Measurements from ENCODE around the gene HDAC2. TPM values are rescaled to one million over a fixed set of nuclear protein-coding genes. Genes with fewer than 3 reads are reported as not detected.
"Not testable (repeated sequence)": the region's sequence is repeated elsewhere in the genome, so short reads cannot be mapped to it uniquely, and the experiment has no call there.

Gene HDAC2
- total and polyA plus RNA-seq, 12 donors = 35.5 to 125 (median 54.3) TPM

DNA sequence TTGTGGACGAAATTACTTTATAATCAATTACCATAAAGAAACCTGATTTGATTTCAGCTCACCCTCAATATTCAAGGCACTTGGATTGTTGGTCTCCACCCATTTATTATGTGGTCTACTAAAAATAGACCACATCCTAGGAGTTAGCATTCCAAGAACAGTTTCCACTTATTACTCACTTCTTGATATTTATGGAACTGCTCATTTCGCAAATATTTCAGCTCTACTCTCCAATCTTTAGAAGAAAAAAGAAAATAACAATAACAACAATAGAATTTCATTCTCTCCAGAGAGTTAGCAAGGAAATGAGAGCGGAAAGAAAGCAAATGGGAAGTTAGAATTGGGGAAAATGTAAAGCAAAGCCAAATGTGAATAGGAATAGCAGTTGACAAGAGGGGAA is 26.2 kb upstream of the HDAC2 start:
- no peak overlapping the region for H3K27ac ChIP-seq
- intact Hi-C loops (cut with DNase I) = no loop called here

DNA sequence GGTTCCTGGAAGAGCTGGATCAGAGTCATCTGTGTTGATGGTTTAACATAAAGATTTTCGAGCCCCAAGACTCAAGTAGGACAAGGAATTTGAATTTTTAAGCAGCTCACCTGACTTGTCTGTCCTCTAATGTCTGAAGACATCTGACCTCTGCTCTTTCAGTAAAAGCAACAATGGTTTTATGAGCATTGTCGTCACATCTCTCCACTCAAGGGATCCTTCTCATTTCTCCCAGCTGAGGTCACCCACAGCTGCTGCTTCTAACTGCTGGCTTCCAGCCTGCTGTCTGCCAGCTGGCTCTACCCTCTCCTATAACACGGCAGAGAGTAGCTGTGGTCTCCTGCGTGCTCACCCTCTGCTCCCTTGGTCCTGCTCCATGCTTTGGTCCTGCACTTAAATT is 24.7 kb upstream of the HDAC2 start:
- DNase-seq = peak; percentile 33 to 67 (median 54)
- WGBS, 4 donors = 13 to 30% (median 22%) methylated on average over 4 of the region's 4 CpGs
- H3K4me3 ChIP-seq = no peak overlapping the region
- H3K9me3 ChIP-seq (replicated peaks in 1 of 3) = no peaks in the 10 kb centered on the region
- H3K27ac ChIP-seq = no peak overlapping the region
- no peaks in the 10 kb centered on the region for H3K36me3 ChIP-seq (replicated peaks in 1 of 2)
- H3K27me3 ChIP-seq = no peaks in the 10 kb centered on the region
- intact Hi-C loops (cut with DNase I) = no loop called here
- no peak for TF ChIP-seq POLR2A (IDR thresholded peaks at IDR 0.05)
- TF ChIP-seq, protein P1, sequence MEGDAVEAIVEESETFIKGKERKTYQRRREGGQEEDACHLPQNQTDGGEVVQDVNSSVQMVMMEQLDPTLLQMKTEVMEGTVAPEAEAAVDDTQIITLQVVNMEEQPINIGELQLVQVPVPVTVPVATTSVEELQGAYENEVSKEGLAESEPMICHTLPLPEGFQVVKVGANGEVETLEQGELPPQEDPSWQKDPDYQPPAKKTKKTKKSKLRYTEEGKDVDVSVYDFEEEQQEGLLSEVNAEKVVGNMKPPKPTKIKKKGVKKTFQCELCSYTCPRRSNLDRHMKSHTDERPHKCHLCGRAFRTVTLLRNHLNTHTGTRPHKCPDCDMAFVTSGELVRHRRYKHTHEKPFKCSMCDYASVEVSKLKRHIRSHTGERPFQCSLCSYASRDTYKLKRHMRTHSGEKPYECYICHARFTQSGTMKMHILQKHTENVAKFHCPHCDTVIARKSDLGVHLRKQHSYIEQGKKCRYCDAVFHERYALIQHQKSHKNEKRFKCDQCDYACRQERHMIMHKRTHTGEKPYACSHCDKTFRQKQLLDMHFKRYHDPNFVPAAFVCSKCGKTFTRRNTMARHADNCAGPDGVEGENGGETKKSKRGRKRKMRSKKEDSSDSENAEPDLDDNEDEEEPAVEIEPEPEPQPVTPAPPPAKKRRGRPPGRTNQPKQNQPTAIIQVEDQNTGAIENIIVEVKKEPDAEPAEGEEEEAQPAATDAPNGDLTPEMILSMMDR (IDR thresholded peaks at IDR 0.05) = no peak
- H3K4me1 ChIP-seq (replicated peaks in 1 of 2) = peaks cover 7 to 14% of the 10 kb centered on the region in 2 donors

More for the DNA sequence above, 26.2 kb upstream of the HDAC2 start:
- no peak for TF ChIP-seq POLR2A (IDR thresholded peaks at IDR 0.05)
- TF ChIP-seq, protein P1 (IDR thresholded peaks at IDR 0.05) = no peak
- 50 to 60% (median 56%) methylated on average over 3 of the region's 3 CpGs for WGBS, 4 donors
- DNase-seq = no peak
- H3K4me1 ChIP-seq (replicated peaks in 1 of 2) = peaks cover 7 to 14% of the 10 kb centered on the region in 2 donors
- H3K36me3 ChIP-seq (replicated peaks in 1 of 2) = no peaks in the 10 kb centered on the region
- H3K4me3 ChIP-seq = no peak overlapping the region
- no peaks in the 10 kb centered on the region for H3K9me3 ChIP-seq (replicated peaks in 1 of 3)
- H3K27me3 ChIP-seq = no peaks in the 10 kb centered on the region

DNA sequence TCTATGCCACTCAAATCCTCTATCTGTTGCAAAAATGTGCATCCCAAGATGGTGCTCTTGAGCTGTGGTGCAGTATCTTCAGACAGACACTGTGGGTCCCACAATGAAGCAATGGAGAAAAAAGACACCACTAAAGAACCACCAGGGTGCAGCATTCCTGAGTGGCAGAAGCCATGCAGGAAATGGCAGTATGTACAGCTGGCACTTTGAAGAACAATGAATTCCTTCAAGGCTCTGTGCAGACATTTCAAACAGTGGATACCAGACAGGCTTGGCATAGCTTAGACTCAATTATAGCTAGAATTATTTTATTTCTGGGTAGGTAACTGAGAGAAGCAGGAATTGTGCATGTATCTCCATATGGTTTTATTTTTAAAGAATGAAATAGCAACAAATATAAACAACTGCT is 24.0 kb upstream of the HDAC2 start:
- Histone ChIP-seq H3K36me3 (replicated peaks in 1 of 2) (no peaks in the 10 kb centered on the region), H3K27ac (no peak overlapping the region), H3K4me1 (replicated peaks in 1 of 2) (peaks cover 7 to 14% of the 10 kb centered on the region in 2 donors), H3K27me3 (no peaks in the 10 kb centered on the region), H3K4me3 (no peak overlapping the region), H3K9me3 (replicated peaks in 1 of 3) (no peaks in the 10 kb centered on the region)
- intact Hi-C loops (cut with DNase I) = no loop called here
- TF ChIP-seq, protein P1 (IDR thresholded peaks at IDR 0.05) = peak; percentile 23 to 71 (median 66)
- TF ChIP-seq POLR2A (IDR thresholded peaks at IDR 0.05) = no peak
- peak; percentile 28 to 70 (median 47) for DNase-seq

DNA sequence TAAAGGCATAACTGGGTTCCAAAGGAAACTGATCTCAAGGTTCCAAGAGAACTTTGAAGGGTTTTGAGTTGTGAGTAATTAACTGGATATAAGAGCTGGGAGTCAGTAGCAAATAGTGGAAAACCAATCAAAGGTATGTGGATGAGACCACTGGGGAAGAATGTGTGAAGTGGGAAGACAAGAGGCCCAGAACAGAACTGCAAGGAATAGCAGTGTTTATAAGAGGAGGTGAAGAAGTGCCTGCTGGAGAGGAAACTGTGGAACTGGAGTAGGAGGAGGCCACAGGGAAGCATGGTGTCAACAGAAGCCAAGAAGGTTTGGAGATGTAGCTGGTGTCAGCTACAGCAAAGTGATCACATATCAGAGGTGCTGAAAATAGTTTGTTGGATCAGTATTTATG is 18.7 kb upstream of the HDAC2 start:
- Histone ChIP-seq H3K27me3 (no peaks in the 10 kb centered on the region), H3K4me3 (no peak overlapping the region), H3K9me3 (replicated peaks in 1 of 3) (no peaks in the 10 kb centered on the region), H3K4me1 (replicated peaks in 1 of 2) (no peaks in the 10 kb centered on the region), H3K27ac (no peak overlapping the region), H3K36me3 (replicated peaks in 1 of 2) (no peaks in the 10 kb centered on the region)
- intact Hi-C loops (cut with DNase I) = loop anchor here in 1 of 2 donors (10.0 kb wide), 1 partner anchor 125 kb away; no protein-coding TSS in a partner anchor
- no peak for DNase-seq
- TF ChIP-seq, protein P1 (IDR thresholded peaks at IDR 0.05) = no peak
- no peak for TF ChIP-seq POLR2A (IDR thresholded peaks at IDR 0.05)

DNA sequence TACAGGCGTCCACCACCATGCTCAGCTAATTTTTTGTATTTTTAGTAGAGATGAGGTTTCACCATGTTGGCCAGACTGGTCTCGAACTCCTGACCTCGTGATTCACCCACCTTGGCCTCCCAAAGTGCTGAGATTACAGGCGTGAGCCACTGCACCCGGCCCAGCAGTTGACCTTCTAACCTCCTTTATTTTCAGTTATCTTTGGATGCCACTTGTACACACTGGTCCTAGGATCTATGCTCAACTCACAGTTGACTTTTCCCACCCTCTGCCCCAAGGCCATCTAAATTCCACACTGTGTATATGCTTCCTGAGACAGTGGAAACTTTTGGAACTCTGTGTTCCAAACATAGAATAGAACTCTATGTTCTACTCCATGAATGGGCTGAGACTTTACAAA is 11.7 kb upstream of the HDAC2 start:
- not testable (repeated sequence) for DNase-seq; H3K4me3 ChIP-seq; H3K4me1 ChIP-seq (replicated peaks in 1 of 2); H3K27me3 ChIP-seq; H3K9me3 ChIP-seq (replicated peaks in 1 of 3); H3K36me3 ChIP-seq (replicated peaks in 1 of 2); H3K27ac ChIP-seq
- 76 to 83% (median 80%) methylated on average over 5 of the region's 5 CpGs for WGBS, 4 donors
- intact Hi-C loops (cut with DNase I) = loop anchor here in 1 of 2 donors (10.0 kb wide), 1 partner anchor 132 kb away; no protein-coding TSS in a partner anchor

Data from adrenal gland (tissue), 12 donors.